IMR-90 (cell line): Measurements from ENCODE around the gene TARS3. TPM values are rescaled to one million over a fixed set of nuclear protein-coding genes. Genes with fewer than 3 reads are reported as not detected.

Source experiments
- ATAC-seq: fragments of 200-7000 bp; cut with Tn5 transposase; 2 replicates; pipeline ENCODE4 v1.9.1; 2020; ENCODE audit warnings: low read depth, mild to moderate bottlenecking, moderate library complexity
- BruUV-seq: library from RNA; stranded (reverse); fragments of 400-500 nt; replicated peaks from 2 replicates; lab custom pipeline; 2021; lab: Mats Ljungman, UMichigan
- CTCF ChIA-PET: fragments of 300-600 bp; formaldehyde crosslinking; extraction: SDS; loops from one replicate; lab custom pipeline; 2021; ENCODE audit warnings: antibody characterized with exemption; lab: Yijun Ruan, JAX
- POLR2A ChIA-PET: fragments of 300-600 bp; sonication (Branson Sonifier 250); formaldehyde crosslinking; loops from one replicate; lab custom pipeline; 2022; ENCODE audit warnings: antibody characterized with exemption; ENCODE audit not compliant: unreplicated experiment; lab: Charles Lee
- DNase-seq: peaks from one replicate; pipeline ENCODE4 v3.0.0; 2013
- H2AFZ ChIP-seq: replicated peaks from 2 replicates; pipeline ENCODE3; 2013; ENCODE audit warnings: low read length, mild to moderate bottlenecking; ENCODE audit not compliant: poor library complexity
- H2AK5ac ChIP-seq: 2 replicates; pipeline ENCODE4 v1.6.1; 2013; ENCODE audit warnings: low read depth, low read length, inconsistent platforms
- H2AK9ac ChIP-seq: replicated peaks from 2 replicates; pipeline ENCODE3; 2013; ENCODE audit warnings: mild to moderate bottlenecking, low read depth, low read length, moderate library complexity; ENCODE audit not compliant: poor library complexity
- H2BK120ac ChIP-seq: 2 replicates; pipeline ENCODE4 v1.6.1; 2013; ENCODE audit warnings: low read depth, low read length, inconsistent platforms
- H2BK15ac ChIP-seq: 3 replicates; pipeline ENCODE4 v1.6.1; 2013; ENCODE audit warnings: low read depth, low read length, inconsistent platforms
- H2BK20ac ChIP-seq: 2 replicates; pipeline ENCODE4 v1.6.1; 2013; ENCODE audit warnings: low read depth, mild to moderate bottlenecking, inconsistent platforms, low read length, moderate library complexity
- H2BK5ac ChIP-seq: 2 replicates; pipeline ENCODE4 v1.6.1; 2013; ENCODE audit warnings: mild to moderate bottlenecking, low read depth, low read length, inconsistent platforms; ENCODE audit not compliant: poor library complexity, severe bottlenecking
- H3K14ac ChIP-seq: replicated peaks from 2 replicates; pipeline ENCODE4 v1.6.1; 2013; ENCODE audit warnings: low read depth, low read length, inconsistent platforms
- H3K18ac ChIP-seq: 2 replicates; pipeline ENCODE4 v1.6.1; 2013; ENCODE audit warnings: low read depth, low read length, control low read depth
- H3K23ac ChIP-seq: 2 replicates; pipeline ENCODE4 v1.6.1; 2013; ENCODE audit warnings: low read depth, low read length, inconsistent platforms
- H3K27ac ChIP-seq: 2 replicates; pipeline ENCODE4 v1.5.1; 2013; ENCODE audit warnings: mild to moderate bottlenecking, control low read depth, low read length; ENCODE audit not compliant: insufficient read depth
- H3K27me3 ChIP-seq: 2 replicates; pipeline ENCODE4 v1.6.1; 2013; ENCODE audit warnings: low read length; ENCODE audit not compliant: control insufficient read depth, insufficient read depth
- H3K36me3 ChIP-seq: 2 replicates; pipeline ENCODE4 v1.6.1; 2013; ENCODE audit warnings: low read length, mixed read lengths; ENCODE audit not compliant: control insufficient read depth, insufficient read depth
- H3K4ac ChIP-seq: 2 replicates; pipeline ENCODE4 v1.6.1; 2013; ENCODE audit warnings: low read depth, low read length, inconsistent platforms
- H3K4me1 ChIP-seq: 2 replicates; pipeline ENCODE4 v1.6.1; 2013; ENCODE audit warnings: low read length, mixed read lengths; ENCODE audit not compliant: control insufficient read depth, insufficient read depth
- H3K4me2 ChIP-seq: 2 replicates; pipeline ENCODE4 v1.6.1; 2013; ENCODE audit warnings: low read depth, mild to moderate bottlenecking, control low read depth, low read length, moderate library complexity
- H3K4me3 ChIP-seq: 2 replicates; pipeline ENCODE4 v1.5.1; 2013; ENCODE audit warnings: low read depth, mild to moderate bottlenecking, control low read depth, low read length, moderate library complexity; ENCODE audit not compliant: insufficient read depth
- H3K56ac ChIP-seq: 2 replicates; pipeline ENCODE4 v1.6.1; 2013; ENCODE audit warnings: low read length, inconsistent platforms; ENCODE audit not compliant: insufficient read depth; ENCODE audit errors: extremely low read depth
- H3K79me1 ChIP-seq, 2 experiments: 2 replicates each; pipeline ENCODE4 v1.6.1; 2013; ENCODE audit warnings: low read length in 2 of 2, inconsistent platforms in 1 of 2, low read depth in 1 of 2
- H3K9ac ChIP-seq: 2 replicates; pipeline ENCODE4 v1.6.1; 2013; ENCODE audit warnings: low read depth, low read length, control low read depth
- H3K9me1 ChIP-seq: 2 replicates; pipeline ENCODE4 v1.6.1; 2013; ENCODE audit warnings: low read length, inconsistent platforms; ENCODE audit not compliant: insufficient read depth
- H3K9me3 ChIP-seq: 2 replicates; pipeline ENCODE4 v1.6.1; 2013; ENCODE audit warnings: low read length; ENCODE audit not compliant: control insufficient read depth, insufficient read depth
- H4K20me1 ChIP-seq: 2 replicates; pipeline ENCODE4 v1.6.1; 2013; ENCODE audit warnings: low read length, inconsistent platforms; ENCODE audit not compliant: insufficient read depth
- H4K5ac ChIP-seq: 2 replicates; pipeline ENCODE4 v1.6.1; 2013; ENCODE audit warnings: mild to moderate bottlenecking, low read depth, low read length, control low read depth
- H4K8ac ChIP-seq, 2 experiments: 2 replicates each; pipeline ENCODE4 v1.6.1; 2013; ENCODE audit warnings: low read depth in 2 of 2, low read length in 2 of 2, control low read depth in 1 of 2, inconsistent platforms in 1 of 2
- H4K91ac ChIP-seq: 2 replicates; pipeline ENCODE4 v1.6.1; 2013; ENCODE audit warnings: low read depth, low read length, inconsistent platforms; ENCODE audit not compliant: insufficient read depth
- BHLHE40 ChIP-seq: fragments of 150-350 bp; IDR thresholded peaks from 2 replicates; pipeline ENCODE4 v1.6.1; 2016; ENCODE audit warnings: mild to moderate bottlenecking, low read depth, low read length
- CEBPB ChIP-seq: IDR thresholded peaks from 2 replicates; pipeline ENCODE4 v1.6.1; 2012; ENCODE audit warnings: low read depth, low read length, improper control_type of control experiment
- CHD1 ChIP-seq: IDR thresholded peaks from 2 replicates; pipeline ENCODE4 v1.6.1; 2012; ENCODE audit warnings: low read depth, low read length, improper control_type of control experiment
- CTCF ChIP-seq: conservative IDR thresholded peaks from 2 replicates; pipeline ENCODE4 v1.5.1; 2012; ENCODE audit warnings: mild to moderate bottlenecking, low read depth, low read length, improper control_type of control experiment
- FOS ChIP-seq: fragments of 150-350 bp; IDR thresholded peaks from 2 replicates; pipeline ENCODE4 v1.6.1; 2016; ENCODE audit warnings: low read depth, low read length
- MAFK ChIP-seq: IDR thresholded peaks from 2 replicates; pipeline ENCODE4 v1.6.1; 2012; ENCODE audit warnings: low read depth, low read length, improper control_type of control experiment
- MAZ ChIP-seq: IDR thresholded peaks from 2 replicates; pipeline ENCODE4 v1.6.1; 2012; ENCODE audit warnings: low read depth, mild to moderate bottlenecking, low read length, improper control_type of control experiment, moderate library complexity, borderline replicate concordance
- MXI1 ChIP-seq: IDR thresholded peaks from 2 replicates; pipeline ENCODE4 v1.6.1; 2012; ENCODE audit warnings: low read depth, mild to moderate bottlenecking, low read length, moderate library complexity, borderline replicate concordance
- NFE2L2 ChIP-seq: fragments of 150-350 bp; IDR thresholded peaks from 2 replicates; pipeline ENCODE4 v1.6.1; 2016; ENCODE audit warnings: low read depth, mild to moderate bottlenecking, low read length
- POLR2A ChIP-seq: IDR thresholded peaks from 2 replicates; pipeline ENCODE4 v1.6.1; 2012; ENCODE audit warnings: mild to moderate bottlenecking, low read depth, low read length
- RAD21 ChIP-seq: IDR thresholded peaks from 2 replicates; pipeline ENCODE4 v1.6.1; 2012; ENCODE audit warnings: low read length, improper control_type of control experiment
- RCOR1 ChIP-seq: IDR thresholded peaks from 2 replicates; pipeline ENCODE4 v1.6.1; 2012; ENCODE audit warnings: mild to moderate bottlenecking, low read length, improper control_type of control experiment; ENCODE audit not compliant: insufficient replicate concordance
- RFX5 ChIP-seq: IDR thresholded peaks from 2 replicates; pipeline ENCODE4 v1.8.0; 2012; ENCODE audit warnings: low read depth, mild to moderate bottlenecking, low read length, moderate library complexity
- SMC3 ChIP-seq: fragments of 150-350 bp; IDR thresholded peaks from 2 replicates; pipeline ENCODE4 v1.6.1; 2016; ENCODE audit warnings: low read depth, mild to moderate bottlenecking, antibody characterized with exemption, low read length, moderate library complexity
- USF2 ChIP-seq: fragments of 150-350 bp; IDR thresholded peaks from 2 replicates; pipeline ENCODE4 v1.6.1; 2017; ENCODE audit warnings: mild to moderate bottlenecking, antibody characterized with exemption, low read length, low read depth
- WGBS, 2 experiments: methylation state at CpG; one replicate each; pipeline versions ENCODE4 v1.1.5 to v1.1.7; 2013; ENCODE audit warnings: missing lambda C conversion rate in 2 of 2; ENCODE audit not compliant: insufficient read length in 1 of 2; ENCODE audit errors: extremely low coverage in 2 of 2; 5-methylcytosine and 5-hydroxymethylcytosine counted together
- dilution Hi-C: fragments of 300-500 bp; cut with HindIII; formaldehyde crosslinking; loops from one replicate; pipeline ENCODE4 v1.14.3; 2018; ENCODE audit warnings: low sequenced_read_pairs; ENCODE audit not compliant: unreplicated experiment
- in situ Hi-C: fragments of 300-500 bp; cut with MboI; formaldehyde crosslinking; loops from 3 replicates; pipeline ENCODE4 v1.14.3; 2019; ENCODE audit warnings: low sequenced_read_pairs, inconsistent platforms, mixed read lengths
- intact Hi-C: fragments of 100-400 bp; cut with micrococcal nuclease; formaldehyde crosslinking; loops from 2 replicates; pipeline ENCODE4 v1.10.0; 2022
- polyA plus RNA-seq, 3 experiments: library from polyadenylated mRNA; depleted of rRNA; stranded (reverse); fragments of >200 nt; gene quantifications; 2 replicates each; pipeline ENCODE4 v1.2.3, GENCODE V29; 2012; ENCODE audit warnings: low replicate concordance in 1 of 3
- total RNA-seq: library from RNA; depleted of rRNA; stranded (reverse); fragments of >200 nt; gene quantifications from 2 replicates; pipeline ENCODE4 v1.2.3, GENCODE V29; 2012
- TF ChIP-seq, protein P1 (sequence below): fragments of 150-350 bp; IDR thresholded peaks from 2 replicates; pipeline ENCODE4 v1.6.1; 2016; ENCODE audit warnings: low read depth, mild to moderate bottlenecking, low read length, moderate library complexity, borderline replicate concordance

The TARS3 gene
- total and polyA plus RNA-seq, 2 of the 4 experiments (the other 2 are of a cell fraction), result 3.4 to 9.3 TPM

DNA sequence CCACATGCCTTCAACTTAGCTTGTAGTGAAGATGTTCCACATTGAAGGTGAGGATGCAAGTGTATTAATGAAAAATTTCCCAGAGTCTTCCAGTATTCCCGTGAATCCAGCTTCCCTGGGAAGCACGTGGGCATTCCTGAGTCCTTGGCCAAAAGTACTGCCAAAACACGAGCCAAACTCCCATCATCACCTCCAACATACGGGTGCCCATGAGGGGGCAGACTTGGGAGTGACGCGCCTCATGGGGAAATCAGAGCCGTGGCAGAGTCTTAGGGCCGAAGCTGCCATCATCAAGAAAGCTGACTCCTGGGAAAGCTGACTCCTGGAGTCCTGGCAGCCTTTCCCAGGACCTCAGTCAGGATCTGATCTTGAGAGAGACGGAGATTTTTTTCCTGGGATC is 52.0 kb downstream of the TARS3 start:
- Histone ChIP-seq H3K36me3 (peaks cover 28% of the 10 kb centered on the region), H3K9me3 (no peaks in the 10 kb centered on the region), H2BK15ac (no peak overlapping the region), H2BK20ac (no peak overlapping the region), H4K91ac (no peak overlapping the region), H3K27ac (no peak overlapping the region), H3K14ac (no peak overlapping the region), H3K9me1 (peaks cover 22% of the 10 kb centered on the region), H3K23ac (no peak overlapping the region), H4K8ac (no peak overlapping the region), H3K18ac (no peak overlapping the region), H2BK5ac (no peak overlapping the region), H2AFZ (no peak overlapping the region), H3K79me1 (peaks cover 0 to 23% of the 10 kb centered on the region in 2 experiments; a peak in 3 of 4 replicates), H4K5ac (no peak overlapping the region), H2BK120ac (no peak overlapping the region), H3K4me1 (peaks cover 14% of the 10 kb centered on the region), H3K27me3 (no peaks in the 10 kb centered on the region), H3K56ac (no peak overlapping the region), H4K20me1 (peaks cover 2% of the 10 kb centered on the region), H2AK9ac (no peak overlapping the region), H2AK5ac (no peak overlapping the region), H3K4me2 (no peak overlapping the region), H3K9ac (no peak overlapping the region), H3K4ac (no peak overlapping the region), H3K4me3 (no peak overlapping the region)
- ATAC-seq (no peak), DNase-seq (no peak)
- ChIA-PET POLR2A (no interaction called here), CTCF (no interaction called here)
- dilution Hi-C loops, result no loop called here
- intact Hi-C loops, result no loop called here
- TF ChIP-seq FOS (no peak), CHD1 (no peak), BHLHE40 (no peak), MXI1 (no peak), CEBPB (no peak), MAZ (no peak), RCOR1 (no peak), NFE2L2 (no peak), CTCF (no peak), POLR2A (no peak), MAFK (no peak), USF2 (no peak), RFX5 (no peak), SMC3 (no peak), RAD21 (no peak)
- TF ChIP-seq, protein P1, sequence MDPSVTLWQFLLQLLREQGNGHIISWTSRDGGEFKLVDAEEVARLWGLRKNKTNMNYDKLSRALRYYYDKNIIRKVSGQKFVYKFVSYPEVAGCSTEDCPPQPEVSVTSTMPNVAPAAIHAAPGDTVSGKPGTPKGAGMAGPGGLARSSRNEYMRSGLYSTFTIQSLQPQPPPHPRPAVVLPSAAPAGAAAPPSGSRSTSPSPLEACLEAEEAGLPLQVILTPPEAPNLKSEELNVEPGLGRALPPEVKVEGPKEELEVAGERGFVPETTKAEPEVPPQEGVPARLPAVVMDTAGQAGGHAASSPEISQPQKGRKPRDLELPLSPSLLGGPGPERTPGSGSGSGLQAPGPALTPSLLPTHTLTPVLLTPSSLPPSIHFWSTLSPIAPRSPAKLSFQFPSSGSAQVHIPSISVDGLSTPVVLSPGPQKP, result no peak
- BruUV-seq, result no TSS peak
- WGBS, 2 experiments, result 100% methylated on average over 1 of the region's 9 CpGs; no CpG with 5 or more reads in 1 of the 2 experiments
- in situ Hi-C loops, result no loop called here
